ENCODE results near the gene SMNDC1. TPM values are rescaled to one million over a fixed set of nuclear protein-coding genes. Genes with fewer than 3 reads are reported as not detected.
A peak's percentile ranks its signal among the peaks of the same experiment; 100 is the strongest.

SMNDC1 gene
- total and polyA plus RNA-seq, 10 of the 15 experiments (the other 5 are each of a cell fraction or from before 2014, with no cell fraction given), result 4.6 to 37.2 (median 18.1) TPM

DNA sequence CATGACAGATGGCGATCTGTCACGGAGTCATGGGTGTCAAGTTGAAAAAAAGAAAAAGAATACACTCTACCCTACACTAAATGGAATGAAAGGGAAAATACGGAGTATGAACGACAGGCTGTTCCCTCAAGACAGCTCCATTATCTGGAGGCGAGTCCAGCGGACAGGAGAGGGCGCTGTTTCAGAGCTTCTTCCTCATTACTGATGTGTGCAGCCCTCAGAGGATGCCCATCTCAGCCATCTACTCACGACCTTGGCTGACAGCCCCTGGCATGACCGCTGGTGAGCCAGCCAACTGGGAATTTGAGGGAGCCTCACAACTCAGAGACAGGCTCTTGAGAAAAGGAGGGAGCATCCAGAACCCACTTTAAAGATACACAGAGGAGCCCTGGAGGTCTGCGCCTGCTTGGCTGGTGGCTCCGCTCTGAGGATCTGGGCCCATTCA, 49.6 kb upstream of the SMNDC1 start:
- Histone ChIP-seq H3K4me3 (no peak overlapping the region), H3K36me3 (ENCODE audit: control insufficient read depth in 2 of 2, insufficient read depth in 2 of 2, low read length in 1 of 2) (no peaks in the 10 kb centered on the region), H3K9ac (ENCODE audit: control insufficient read depth, insufficient read depth, low read length) (peak overlapping the region; percentile 47; the same call in 1 of the 2 replicates), H3K9me3 (replicated peaks; ENCODE audit: control insufficient read depth, insufficient read depth, low read length) (no peaks in the 10 kb centered on the region), H3K27me3 (replicated peaks in 1 of 2; ENCODE audit: control insufficient read depth in 2 of 2, insufficient read depth in 2 of 2, low read length in 1 of 2) (no peaks in the 10 kb centered on the region), H3K4me1 (ENCODE audit: control insufficient read depth, insufficient read depth, low read length) (peaks cover 54% of the 10 kb centered on the region), H2AFZ (ENCODE audit: control insufficient read depth, low read depth, low read length) (no peak overlapping the region; the same call in 1 of the 2 replicates), H3K4me2 (ENCODE audit: control insufficient read depth, insufficient read depth) (peak overlapping the region; percentile 17), H3K27ac (ENCODE audit: control insufficient read depth, insufficient read depth) (peak overlapping the region; percentile 100), H4K20me1 (ENCODE audit: control insufficient read depth, insufficient read depth) (no peaks in the 10 kb centered on the region), H3K79me2 (ENCODE audit: control insufficient read depth, insufficient read depth, low read length) (no peaks in the 10 kb centered on the region)
- intact Hi-C loops (cut with micrococcal nuclease; ENCODE audit: unreplicated experiment) (loop anchor here (1.0 kb wide), 2 partner anchors 43 to 193 kb away; no protein-coding TSS in a partner anchor), in situ Hi-C loops (cut with MboI) (loop anchor here (5.0 kb wide), 1 partner anchor 193 kb away; no protein-coding TSS in a partner anchor)
- peak; percentile 59 for ATAC-seq
- POLR2A ChIA-PET, result interaction anchor here (0.6 to 6.4 kb wide), 30 partner anchors 8 to 217 kb away, joined by 3 to 102 read pairs (median 6); partner anchors contain the start of genes DUSP5 and SMNDC1
- SMC1A ChIA-PET (ENCODE audit: uncharacterized antibody, unreplicated experiment), result interaction anchor here (0.6 to 11.1 kb wide), 37 partner anchors 9 to 212 kb away, joined by 3 to 283 read pairs (median 9); partner anchors contain the start of genes DUSP5 and SMNDC1
- no peak for FAIRE-seq
- RAD21 ChIA-PET (ENCODE audit: unreplicated experiment), result interaction anchor here (0.6 to 6.9 kb wide), 35 partner anchors 9 to 444 kb away, joined by 3 to 325 read pairs (median 10); partner anchors contain the start of genes ADD3, DUSP5 and SMNDC1
- WGBS (ENCODE audit: insufficient coverage, insufficient replicate concordance, low lambda C conversion rate, missing lambda C conversion rate), result 32% methylated on average over 11 of the region's 11 CpGs
- BruUV-seq (replicated peaks), result no TSS peak
- CTCF ChIA-PET, result interaction anchor here (0.6 to 8.7 kb wide), 40 partner anchors 9 to 318 kb away, joined by 3 to 251 read pairs (median 7); partner anchors contain the start of genes DUSP5 and SMNDC1
- peak; percentile 58 for DNase-seq (ENCODE audit: low read depth, low spot score)
- TF ChIP-seq, protein P1, sequence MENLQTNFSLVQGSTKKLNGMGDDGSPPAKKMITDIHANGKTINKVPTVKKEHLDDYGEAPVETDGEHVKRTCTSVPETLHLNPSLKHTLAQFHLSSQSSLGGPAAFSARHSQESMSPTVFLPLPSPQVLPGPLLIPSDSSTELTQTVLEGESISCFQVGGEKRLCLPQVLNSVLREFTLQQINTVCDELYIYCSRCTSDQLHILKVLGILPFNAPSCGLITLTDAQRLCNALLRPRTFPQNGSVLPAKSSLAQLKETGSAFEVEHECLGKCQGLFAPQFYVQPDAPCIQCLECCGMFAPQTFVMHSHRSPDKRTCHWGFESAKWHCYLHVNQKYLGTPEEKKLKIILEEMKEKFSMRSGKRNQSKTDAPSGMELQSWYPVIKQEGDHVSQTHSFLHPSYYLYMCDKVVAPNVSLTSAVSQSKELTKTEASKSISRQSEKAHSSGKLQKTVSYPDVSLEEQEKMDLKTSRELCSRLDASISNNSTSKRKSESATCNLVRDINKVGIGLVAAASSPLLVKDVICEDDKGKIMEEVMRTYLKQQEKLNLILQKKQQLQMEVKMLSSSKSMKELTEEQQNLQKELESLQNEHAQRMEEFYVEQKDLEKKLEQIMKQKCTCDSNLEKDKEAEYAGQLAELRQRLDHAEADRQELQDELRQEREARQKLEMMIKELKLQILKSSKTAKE (IDR thresholded peaks at IDR 0.05; ENCODE audit: low read depth, poor library complexity, severe bottlenecking), result peak; percentile 45
- TF ChIP-seq SIX5 (IDR thresholded peaks at IDR 0.05; ENCODE audit: low read depth, low read length, severe bottlenecking) (no peak), POU2F2 (IDR thresholded peaks at IDR 0.05; ENCODE audit: borderline replicate concordance, low read depth, low read length) (peak; percentile 22; the same call in 1 of the 3 replicates), SRF (IDR thresholded peaks at IDR 0.05; ENCODE audit: low read depth in 2 of 2, low read length in 2 of 2) (no peak), SMAD1 (IDR thresholded peaks at IDR 0.05; ENCODE audit: low read depth, partially characterized antibody) (no peak), SREBF1 (IDR thresholded peaks at IDR 0.05; ENCODE audit: low read length) (no peak), MEF2B (IDR thresholded peaks at IDR 0.05; ENCODE audit: partially characterized antibody, poor library complexity, severe bottlenecking) (peak; percentile 41), ATF2 (IDR thresholded peaks at IDR 0.05; ENCODE audit: low read length) (no peak), IRF4 (IDR thresholded peaks at IDR 0.05; ENCODE audit: low read depth, low read length) (peak; percentile 47; the same call in 1 of the 2 replicates), SMARCA5 (IDR thresholded peaks at IDR 0.05) (peak; percentile 87; the same call in 1 of the 2 replicates), ELK1 (IDR thresholded peaks at IDR 0.05; ENCODE audit: low read depth, low read length) (no peak), STAT1 (conservative IDR thresholded peaks at IDR 0.05) (0 out of 2 replicates have a peak, but pooled peaks have one; percentile 34), NBN (IDR thresholded peaks at IDR 0.05) (peak; percentile 88), SUPT20H (IDR thresholded peaks at IDR 0.05; ENCODE audit: borderline replicate concordance, control insufficient read depth, low read depth, low read length) (no peak), NKRF (conservative IDR thresholded peaks at IDR 0.05) (0 out of 2 replicates have a peak, but pooled peaks have one; percentile 25), GATAD2B (conservative IDR thresholded peaks at IDR 0.05; ENCODE audit: low read depth) (peak; percentile 80)
